ENCODE results near the gene TNKS1BP1. TPM values are rescaled to one million over a fixed set of nuclear protein-coding genes. Genes with fewer than 3 reads are reported as not detected.
A peak's percentile ranks its signal among the peaks of the same experiment; 100 is the strongest.

TNKS1BP1 gene
- total and polyA plus RNA-seq, 9 of the 15 experiments (the other 6 are each of a cell fraction or from before 2014, with no cell fraction given): 1.1 to 47.2 (median 10.9) TPM

DNA sequence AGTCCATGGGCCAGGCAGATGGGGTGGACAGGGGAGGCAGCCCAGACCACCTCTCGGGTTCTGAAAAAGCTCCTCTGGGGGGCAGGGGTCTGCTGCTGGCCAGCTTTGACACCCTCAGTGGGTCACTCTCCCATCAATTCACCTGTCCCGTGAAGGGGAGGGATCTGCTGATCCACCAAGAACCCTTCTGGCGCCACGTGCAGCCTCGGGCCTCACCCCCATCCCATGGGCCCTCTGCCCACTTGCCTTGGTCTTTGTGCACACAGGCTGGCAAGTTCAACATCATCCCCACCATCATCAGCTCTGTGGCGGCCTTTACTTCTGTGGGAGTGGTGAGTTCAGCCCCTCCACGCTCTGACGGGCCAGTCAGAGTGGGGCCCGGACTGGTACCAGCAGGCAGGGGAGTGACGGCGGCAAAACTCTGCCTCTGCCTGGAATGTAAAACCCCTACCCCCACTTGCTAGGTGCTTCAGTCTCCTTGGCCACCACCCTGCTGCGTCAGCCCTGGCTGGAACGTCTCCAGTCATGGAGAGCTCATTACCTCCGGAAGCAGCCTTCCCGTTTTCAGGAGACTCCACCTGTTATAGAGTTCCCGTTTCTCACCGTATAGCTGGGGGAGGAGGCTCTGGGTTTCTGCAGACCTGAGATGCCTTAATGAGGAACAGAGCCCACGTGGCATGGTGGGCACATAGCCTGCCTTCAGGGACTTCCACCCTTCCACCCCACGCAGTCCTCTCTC, 43.5 kb upstream of the TNKS1BP1 start:
- intact Hi-C loops (cut with micrococcal nuclease) (no loop called here), in situ Hi-C loops (cut with MboI) (no loop called here)
- DNase-seq (ENCODE audit: extremely low read depth in 1 of 4, low spot score in 3 of 4) (peak in 1 of 4 experiments; percentile 25), ATAC-seq (peak; percentile 63), FAIRE-seq (no peak)
- Histone ChIP-seq H3K4me1 (replicated peaks in 1 of 2; ENCODE audit: control insufficient read depth in 2 of 2, insufficient read depth in 2 of 2, low read length in 2 of 2) (peaks cover 12 to 18% of the 10 kb centered on the region in 2 experiments; a peak in 4 of 5 replicates), H4K20me1 (replicated peaks; ENCODE audit: control insufficient read depth, insufficient read depth, low read length) (no peaks in the 10 kb centered on the region), H3K9me3 (replicated peaks; ENCODE audit: control insufficient read depth, insufficient read depth, low read depth, low read length) (no peaks in the 10 kb centered on the region), H3K4me3 (no peak overlapping the region), H2AFZ (ENCODE audit: low read depth, low read length) (peak overlapping the region; percentile 77), H3K4me2 (ENCODE audit: insufficient read depth, low read length) (peak overlapping the region; percentile 42), H3K36me3 (ENCODE audit: control insufficient read depth, insufficient read depth, low read length) (no peaks in the 10 kb centered on the region), H3K27me3 (ENCODE audit: control insufficient read depth in 2 of 2, insufficient read depth in 2 of 2, low read length in 2 of 2) (no peaks in the 10 kb centered on the region), H3K27ac (ENCODE audit: extremely low read depth, low read depth, low read length) (no peak overlapping the region), H3K9ac (ENCODE audit: insufficient read depth in 1 of 2, low read depth in 2 of 2, low read length in 2 of 2) (peak overlapping the region in 1 of 2 experiments; percentile 83; a peak in 2 of 4 replicates), H3K9me1 (ENCODE audit: control insufficient read depth, insufficient read depth, low read length) (no peaks in the 10 kb centered on the region), H3K79me2 (ENCODE audit: control insufficient read depth, insufficient read depth, low read length) (no peaks in the 10 kb centered on the region)
- ChIA-PET POLR2A (interaction anchor here (0.6 to 1.1 kb wide), 3 partner anchors 9 to 12 kb away, joined by 3 to 5 read pairs (median 4); no protein-coding TSS in a partner anchor), CTCF (ENCODE audit: low intra/inter-chr PET ratio) (no interaction called here)
- BruUV-seq (replicated peaks): no TSS peak
- 15% methylated on average over 19 of the region's 19 CpGs for WGBS (ENCODE audit: insufficient coverage, low coverage, missing lambda C conversion rate)
- TF ChIP-seq, protein P1, sequence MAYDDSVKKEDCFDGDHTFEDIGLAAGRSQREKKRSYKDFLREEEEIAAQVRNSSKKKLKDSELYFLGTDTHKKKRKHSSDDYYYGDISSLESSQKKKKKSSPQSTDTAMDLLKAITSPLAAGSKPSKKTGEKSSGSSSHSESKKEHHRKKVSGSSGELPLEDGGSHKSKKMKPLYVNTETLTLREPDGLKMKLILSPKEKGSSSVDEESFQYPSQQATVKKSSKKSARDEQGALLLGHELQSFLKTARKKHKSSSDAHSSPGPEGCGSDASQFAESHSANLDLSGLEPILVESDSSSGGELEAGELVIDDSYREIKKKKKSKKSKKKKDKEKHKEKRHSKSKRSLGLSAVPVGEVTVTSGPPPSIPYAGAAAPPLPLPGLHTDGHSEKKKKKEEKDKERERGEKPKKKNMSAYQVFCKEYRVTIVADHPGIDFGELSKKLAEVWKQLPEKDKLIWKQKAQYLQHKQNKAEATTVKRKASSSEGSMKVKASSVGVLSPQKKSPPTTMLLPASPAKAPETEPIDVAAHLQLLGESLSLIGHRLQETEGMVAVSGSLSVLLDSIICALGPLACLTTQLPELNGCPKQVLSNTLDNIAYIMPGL (CRISPR knock-in tag; IDR thresholded peaks at IDR 0.05): no peak
- TF ChIP-seq ZNF785 (CRISPR knock-in tag; IDR thresholded peaks at IDR 0.05) (no peak), ZEB2 (IDR thresholded peaks at IDR 0.05) (peak; percentile 40; the same call in 1 of the 2 replicates), GABPA (tag; conservative IDR thresholded peaks at IDR 0.05; ENCODE audit: low read depth) (no peak), U2AF1 (optimal IDR thresholded peaks at IDR 0.05; ENCODE audit: low read depth, low read length) (no peak), KHSRP (IDR thresholded peaks at IDR 0.05) (no peak), TEAD1 (CRISPR knock-in tag; IDR thresholded peaks at IDR 0.05) (0 out of 4 replicates have a peak, but pooled peaks of 1 of the 2 experiments have one; percentile 44), ZNF239 (CRISPR knock-in tag; IDR thresholded peaks at IDR 0.05) (no peak), MIER1 (IDR thresholded peaks at IDR 0.05; ENCODE audit: low read depth) (no peak), ZBTB1 (CRISPR knock-in tag; IDR thresholded peaks at IDR 0.05; ENCODE audit: borderline replicate concordance, low read depth) (no peak), MYBL2 (IDR thresholded peaks at IDR 0.05; ENCODE audit: low read depth) (no peak), MYBL2 (CRISPR knock-in tag; IDR thresholded peaks at IDR 0.05; ENCODE audit: borderline replicate concordance) (no peak), MYC (IDR thresholded peaks at IDR 0.05; ENCODE audit: low read depth, low read length) (peak; percentile 35; the same call in 1 of the 2 replicates), MYC (CRISPR knock-in tag; IDR thresholded peaks at IDR 0.05; ENCODE audit: borderline replicate concordance, low read depth) (no peak), ZNF778 (CRISPR knock-in tag; IDR thresholded peaks at IDR 0.05) (no peak)
- TF ChIP-seq, protein P2, sequence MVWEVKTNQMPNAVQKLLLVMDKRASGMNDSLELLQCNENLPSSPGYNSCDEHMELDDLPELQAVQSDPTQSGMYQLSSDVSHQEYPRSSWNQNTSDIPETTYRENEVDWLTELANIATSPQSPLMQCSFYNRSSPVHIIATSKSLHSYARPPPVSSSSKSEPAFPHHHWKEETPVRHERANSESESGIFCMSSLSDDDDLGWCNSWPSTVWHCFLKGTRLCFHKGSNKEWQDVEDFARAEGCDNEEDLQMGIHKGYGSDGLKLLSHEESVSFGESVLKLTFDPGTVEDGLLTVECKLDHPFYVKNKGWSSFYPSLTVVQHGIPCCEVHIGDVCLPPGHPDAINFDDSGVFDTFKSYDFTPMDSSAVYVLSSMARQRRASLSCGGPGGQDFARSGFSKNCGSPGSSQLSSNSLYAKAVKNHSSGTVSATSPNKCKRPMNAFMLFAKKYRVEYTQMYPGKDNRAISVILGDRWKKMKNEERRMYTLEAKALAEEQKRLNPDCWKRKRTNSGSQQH (CRISPR knock-in tag; IDR thresholded peaks at IDR 0.05): no peak

All from K562 (cell line).